Measurements from ENCODE around the gene NPPC. TPM values are rescaled to one million over a fixed set of nuclear protein-coding genes. Genes with fewer than 3 reads are reported as not detected.

The NPPC gene
- polyA plus RNA-seq, 1 experiment = not detected

- H3K27ac ChIP-seq (ENCODE audit: low read depth, low read length) = no peak overlapping the region
- TF ChIP-seq, protein P1, sequence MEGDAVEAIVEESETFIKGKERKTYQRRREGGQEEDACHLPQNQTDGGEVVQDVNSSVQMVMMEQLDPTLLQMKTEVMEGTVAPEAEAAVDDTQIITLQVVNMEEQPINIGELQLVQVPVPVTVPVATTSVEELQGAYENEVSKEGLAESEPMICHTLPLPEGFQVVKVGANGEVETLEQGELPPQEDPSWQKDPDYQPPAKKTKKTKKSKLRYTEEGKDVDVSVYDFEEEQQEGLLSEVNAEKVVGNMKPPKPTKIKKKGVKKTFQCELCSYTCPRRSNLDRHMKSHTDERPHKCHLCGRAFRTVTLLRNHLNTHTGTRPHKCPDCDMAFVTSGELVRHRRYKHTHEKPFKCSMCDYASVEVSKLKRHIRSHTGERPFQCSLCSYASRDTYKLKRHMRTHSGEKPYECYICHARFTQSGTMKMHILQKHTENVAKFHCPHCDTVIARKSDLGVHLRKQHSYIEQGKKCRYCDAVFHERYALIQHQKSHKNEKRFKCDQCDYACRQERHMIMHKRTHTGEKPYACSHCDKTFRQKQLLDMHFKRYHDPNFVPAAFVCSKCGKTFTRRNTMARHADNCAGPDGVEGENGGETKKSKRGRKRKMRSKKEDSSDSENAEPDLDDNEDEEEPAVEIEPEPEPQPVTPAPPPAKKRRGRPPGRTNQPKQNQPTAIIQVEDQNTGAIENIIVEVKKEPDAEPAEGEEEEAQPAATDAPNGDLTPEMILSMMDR (IDR thresholded peaks at IDR 0.05; ENCODE audit: low read depth, low read length) = peak; percentile 20
- POLR2A ChIA-PET = interaction anchor here (0.7 kb wide), 1 partner anchor 883 kb away, joined by 3 read pairs; no protein-coding TSS in a partner anchor
- no peak for DNase-seq (ENCODE audit: low read depth, low spot score)
- no peak overlapping the region for H3K4me3 ChIP-seq (ENCODE audit: low read depth, low read length)
- H3K27me3 ChIP-seq (ENCODE audit: control insufficient read depth, insufficient read depth, low read length) = peaks cover 45% of the 10 kb centered on the region
- CTCF ChIA-PET = no interaction called here
- H3K9me3 ChIP-seq (ENCODE audit: control insufficient read depth, insufficient read depth, low read length) = no peaks in the 10 kb centered on the region; the same call in 1 of the 2 replicates
Measured at GRCh38 chr2:231932985-231933915, 7.1 kb upstream of the NPPC start.

DNA sequence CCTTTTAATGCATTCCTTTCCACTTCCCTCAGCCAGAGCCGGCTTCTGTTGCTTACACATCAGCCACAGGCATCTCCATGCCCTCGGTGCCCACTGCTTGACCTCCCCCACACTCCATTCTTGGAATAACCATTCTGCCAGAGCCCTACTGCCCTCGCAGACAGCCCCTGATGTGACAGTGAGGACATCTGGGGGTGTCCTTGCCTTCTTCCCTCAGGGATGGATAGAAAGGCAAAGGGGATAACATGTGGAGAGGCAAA, 6.4 kb upstream of the NPPC start:
- Histone ChIP-seq H3K27ac (ENCODE audit: low read depth, low read length) (no peak overlapping the region), H3K9me3 (ENCODE audit: control insufficient read depth, insufficient read depth, low read length) (no peaks in the 10 kb centered on the region; the same call in 1 of the 2 replicates), H3K4me3 (ENCODE audit: low read depth, low read length) (no peak overlapping the region), H3K27me3 (ENCODE audit: control insufficient read depth, insufficient read depth, low read length) (peaks cover 51% of the 10 kb centered on the region)
- ChIA-PET CTCF (no interaction called here), POLR2A (no interaction called here)
- TF ChIP-seq, protein P1 (IDR thresholded peaks at IDR 0.05; ENCODE audit: low read depth, low read length) = no peak
- DNase-seq (ENCODE audit: low read depth, low spot score) = no peak

- Histone ChIP-seq H3K27me3 (ENCODE audit: control insufficient read depth, insufficient read depth, low read length) (peaks cover 62% of the 10 kb centered on the region), H3K27ac (ENCODE audit: low read depth, low read length) (no peak overlapping the region), H3K9me3 (ENCODE audit: control insufficient read depth, insufficient read depth, low read length) (no peaks in the 10 kb centered on the region; the same call in 1 of the 2 replicates), H3K4me3 (ENCODE audit: low read depth, low read length) (no peak overlapping the region)
- POLR2A ChIA-PET = no interaction called here
- CTCF ChIA-PET = interaction anchor here (0.6 kb wide), 1 partner anchor 209 kb away, joined by 3 read pairs; no protein-coding TSS in a partner anchor
- DNase-seq (ENCODE audit: low read depth, low spot score) = no peak
- TF ChIP-seq, protein P1 (IDR thresholded peaks at IDR 0.05; ENCODE audit: low read depth, low read length) = no peak
Measured at GRCh38 chr2:231931481-231931915, 5.3 kb upstream of the NPPC start.

GRCh38 chr2:231930593-231931281, 4.5 kb upstream of the NPPC start:
- Histone ChIP-seq H3K27me3 (ENCODE audit: control insufficient read depth, insufficient read depth, low read length) (peaks cover 67% of the 10 kb centered on the region), H3K4me3 (ENCODE audit: low read depth, low read length) (no peak overlapping the region), H3K27ac (ENCODE audit: low read depth, low read length) (no peak overlapping the region), H3K9me3 (ENCODE audit: control insufficient read depth, insufficient read depth, low read length) (no peaks in the 10 kb centered on the region; the same call in 1 of the 2 replicates)
- ChIA-PET POLR2A (no interaction called here), CTCF (interaction anchor here (0.5 to 1.2 kb wide), 2 partner anchors 10 to 45 kb away, joined by 3 read pairs; no protein-coding TSS in a partner anchor)
- TF ChIP-seq, protein P1 (IDR thresholded peaks at IDR 0.05; ENCODE audit: low read depth, low read length) = no peak
- DNase-seq (ENCODE audit: low read depth, low spot score) = no peak
